Right lobe of liver (tissue), 6 donors: Measurements from ENCODE around the gene GATAD1. TPM values are rescaled to one million over a fixed set of nuclear protein-coding genes. Genes with fewer than 3 reads are reported as not detected.
"Not testable (repeated sequence)": the region's sequence is repeated elsewhere in the genome, so short reads cannot be mapped to it uniquely, and the experiment has no call there.

ENCODE experiments used
- ATAC-seq, 4 donors: fragments of 200-7000 bp; cut with Tn5 transposase; one replicate each; pipeline ENCODE4 v1.9.1; 2020; ENCODE audit warnings: mild to moderate bottlenecking in 4 of 4, moderate library complexity in 4 of 4
- DNase-seq, 3 donors: peaks; one replicate each; pipeline ENCODE4 v3.0.0-alpha.2; 2020
- H3K27ac ChIP-seq, 3 donors: fragments of 200-600 bp; one replicate each; pipeline ENCODE4 v1.8.0; 2022
- H3K27me3 ChIP-seq, 2 donors: fragments of 200-600 bp; one replicate each; pipeline ENCODE4 v1.8.0; 2022
- H3K36me3 ChIP-seq, 4 donors: fragments of 200-600 bp; sonication (generic) in 1 of 4; one replicate each; pipeline versions ENCODE4 v1.5.1 to v1.8.0; 2017 to 2022; ENCODE audit warnings: control low read depth in 1 of 4
- H3K4me1 ChIP-seq, 4 donors: fragments of 200-600 bp; sonication (generic) in 1 of 4; one replicate each; pipeline versions ENCODE4 v1.5.1 to v1.8.0; 2017 to 2022; ENCODE audit warnings: control low read depth in 1 of 4
- H3K4me3 ChIP-seq, 3 donors: fragments of 200-600 bp; one replicate each; pipeline ENCODE4 v1.8.0; 2022
- H3K9me3 ChIP-seq, 4 donors: fragments of 200-600 bp; sonication (generic) in 1 of 4; one replicate each; pipeline versions ENCODE4 v1.5.1 to v1.8.0; 2017 to 2022; ENCODE audit warnings: control low read depth in 1 of 4
- POLR2A ChIP-seq: fragments of 450-650 bp; IDR thresholded peaks from one replicate; pipeline ENCODE4 v1.6.1; 2017; ENCODE audit warnings: antibody characterized with exemption, mild to moderate bottlenecking
- WGBS: methylation state at CpG from one replicate; pipeline ENCODE4 v1.1.6; 2018; ENCODE audit warnings: low coverage, low lambda C conversion rate; ENCODE audit not compliant: insufficient coverage; ENCODE audit errors: missing lambda C conversion rate; 5-methylcytosine and 5-hydroxymethylcytosine counted together
- intact Hi-C, 2 donors: fragments of 100-400 bp; cut with DNase I; formaldehyde crosslinking; loops; one replicate each; pipeline versions ENCODE4 v1.11.2 to v1.14.1; 2022
- total RNA-seq, 6 experiments: library from RNA; depleted of rRNA in 2 of 6; stranded (reverse); fragments of >200 nt in 2 of 6; fragmentation: NEBNext Ultra II Directional in 3 of 6; extraction: Animal tissue kit (Norgen Biotek cat#: 25700) in 3 of 6; gene quantifications; one replicate each; pipeline versions ENCODE4 v1.1.0 to v1.2.4, GENCODE V29; 2016 to 2023
- TF ChIP-seq, protein P1 (sequence below), 4 donors: fragments of 200-600 bp in 3 of 4; fragments of 450-650 bp in 1 of 4; IDR thresholded peaks; one replicate each; pipeline versions ENCODE4 v1.5.1 to v1.8.0; 2016 to 2022; ENCODE audit warnings: antibody characterized with exemption in 4 of 4, mild to moderate bottlenecking in 2 of 4
- donor health status: DM: no; HTN: yes; CAD: no.
- donor health status: DM: no; HTN: no; CAD: no.
- donor health status: DM: no; HTN: no; CAD: no.
- donor health status: DM: no; HTN: yes; CAD: no.
- donor health status: DM: no; HTN: yes; CAD: no.

The GATAD1 gene
- total RNA-seq, 6 experiments from 2014 or later = 11.5 to 16.8 (median 14.0) TPM

DNA sequence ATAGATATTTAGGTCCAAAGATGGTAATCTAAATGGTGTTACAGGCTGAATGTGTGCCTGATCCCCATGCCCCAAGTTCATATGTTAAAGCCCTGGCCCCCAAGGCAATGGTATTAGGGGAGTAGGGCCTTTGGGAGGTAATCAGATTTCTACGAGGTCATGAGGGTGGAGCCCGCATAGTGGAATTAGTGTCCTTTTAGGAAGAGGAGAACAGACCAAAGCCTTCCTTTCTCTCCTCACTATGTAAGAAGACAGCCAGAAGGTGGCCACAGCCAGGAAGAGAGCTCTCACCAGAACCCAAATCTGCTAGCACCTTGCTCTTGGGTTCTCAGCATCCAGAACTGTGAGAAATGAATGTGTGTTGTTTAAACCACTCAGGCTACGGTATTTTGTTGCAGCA, 15.3 kb downstream of the GATAD1 start:
- intact Hi-C loops = no loop called here
- H3K4me1 ChIP-seq = peaks cover 0 to 7% (median 0%) of the 10 kb centered on the region in 4 donors
- H3K4me3 ChIP-seq = no peak overlapping the region
- H3K27me3 ChIP-seq = no peaks in the 10 kb centered on the region
- H3K9me3 ChIP-seq = no peaks in the 10 kb centered on the region
- ATAC-seq (no peak), DNase-seq (no peak)
- WGBS = 93% methylated on average over 3 of the region's 3 CpGs
- H3K27ac ChIP-seq = no peak overlapping the region
- H3K36me3 ChIP-seq = peaks cover 0 to 8% (median 0%) of the 10 kb centered on the region in 4 donors
- TF ChIP-seq, protein P1, sequence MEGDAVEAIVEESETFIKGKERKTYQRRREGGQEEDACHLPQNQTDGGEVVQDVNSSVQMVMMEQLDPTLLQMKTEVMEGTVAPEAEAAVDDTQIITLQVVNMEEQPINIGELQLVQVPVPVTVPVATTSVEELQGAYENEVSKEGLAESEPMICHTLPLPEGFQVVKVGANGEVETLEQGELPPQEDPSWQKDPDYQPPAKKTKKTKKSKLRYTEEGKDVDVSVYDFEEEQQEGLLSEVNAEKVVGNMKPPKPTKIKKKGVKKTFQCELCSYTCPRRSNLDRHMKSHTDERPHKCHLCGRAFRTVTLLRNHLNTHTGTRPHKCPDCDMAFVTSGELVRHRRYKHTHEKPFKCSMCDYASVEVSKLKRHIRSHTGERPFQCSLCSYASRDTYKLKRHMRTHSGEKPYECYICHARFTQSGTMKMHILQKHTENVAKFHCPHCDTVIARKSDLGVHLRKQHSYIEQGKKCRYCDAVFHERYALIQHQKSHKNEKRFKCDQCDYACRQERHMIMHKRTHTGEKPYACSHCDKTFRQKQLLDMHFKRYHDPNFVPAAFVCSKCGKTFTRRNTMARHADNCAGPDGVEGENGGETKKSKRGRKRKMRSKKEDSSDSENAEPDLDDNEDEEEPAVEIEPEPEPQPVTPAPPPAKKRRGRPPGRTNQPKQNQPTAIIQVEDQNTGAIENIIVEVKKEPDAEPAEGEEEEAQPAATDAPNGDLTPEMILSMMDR (IDR thresholded peaks at IDR 0.05) = no peak
- TF ChIP-seq POLR2A = no peak

DNA sequence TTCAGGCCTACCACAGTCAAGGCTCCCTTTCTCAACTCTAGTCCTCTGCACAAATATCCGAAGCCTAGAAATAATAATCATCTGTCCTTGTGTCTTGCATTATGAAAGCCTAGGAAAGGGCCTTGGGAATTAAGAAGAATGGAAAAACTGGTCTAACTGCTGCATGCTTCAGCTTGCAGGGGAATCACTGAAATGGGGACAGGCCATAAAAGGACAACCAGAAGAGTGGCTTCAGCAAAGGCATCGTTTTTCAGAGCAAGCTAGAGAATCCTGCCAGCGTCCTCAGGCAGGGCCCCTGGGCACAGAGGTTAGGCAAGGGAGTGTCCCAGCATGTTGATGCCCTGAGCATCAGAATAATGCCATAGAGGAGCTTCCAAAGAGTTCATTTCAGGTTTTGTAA, 17.2 kb downstream of the GATAD1 start:
- DNase-seq = no peak
- no peaks in the 10 kb centered on the region for H3K9me3 ChIP-seq
- ATAC-seq = no peak
- peaks cover 0 to 3% (median 0%) of the 10 kb centered on the region in 4 donors for H3K36me3 ChIP-seq
- H3K27me3 ChIP-seq = no peaks in the 10 kb centered on the region
- intact Hi-C loops = no loop called here
- peaks cover 0 to 7% (median 0%) of the 10 kb centered on the region in 4 donors for H3K4me1 ChIP-seq
- TF ChIP-seq, protein P1 (IDR thresholded peaks at IDR 0.05) = no peak
- no peak for TF ChIP-seq POLR2A
- H3K4me3 ChIP-seq = no peak overlapping the region
- no peak overlapping the region for H3K27ac ChIP-seq
- WGBS = 90% methylated on average over 3 of the region's 3 CpGs

DNA sequence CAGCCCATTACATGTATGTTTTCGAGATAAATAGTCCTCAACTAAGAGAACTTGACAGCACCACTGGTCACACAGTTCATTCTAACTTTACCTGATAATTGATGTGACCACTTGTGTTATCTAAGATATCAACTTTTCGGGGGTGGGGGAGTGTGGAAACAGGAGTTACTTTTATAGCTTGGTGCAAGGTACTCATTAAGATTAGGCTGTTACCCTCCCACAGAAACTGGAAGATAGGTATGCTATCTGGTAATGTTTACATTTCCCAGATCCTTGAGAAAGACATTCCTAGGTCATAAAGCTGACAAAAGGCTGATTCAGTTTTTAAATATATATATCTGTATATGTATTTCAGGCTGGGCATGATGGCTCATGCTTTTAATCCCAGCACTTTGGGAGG, 19.4 kb downstream of the GATAD1 start:
- Histone ChIP-seq H3K9me3 (no peaks in the 10 kb centered on the region), H3K4me1 (peaks cover 0 to 2% (median 0%) of the 10 kb centered on the region in 4 donors), H3K36me3 (peaks cover 0 to 3% (median 0%) of the 10 kb centered on the region in 4 donors), H3K27ac (no peak overlapping the region), H3K27me3 (no peaks in the 10 kb centered on the region), H3K4me3 (no peak overlapping the region)
- intact Hi-C loops = no loop called here
- no peak for ATAC-seq
- TF ChIP-seq, protein P1 (IDR thresholded peaks at IDR 0.05) = no peak
- no peak for TF ChIP-seq POLR2A
- WGBS = 69% methylated on average over 2 of the region's 2 CpGs
- no peak for DNase-seq

DNA sequence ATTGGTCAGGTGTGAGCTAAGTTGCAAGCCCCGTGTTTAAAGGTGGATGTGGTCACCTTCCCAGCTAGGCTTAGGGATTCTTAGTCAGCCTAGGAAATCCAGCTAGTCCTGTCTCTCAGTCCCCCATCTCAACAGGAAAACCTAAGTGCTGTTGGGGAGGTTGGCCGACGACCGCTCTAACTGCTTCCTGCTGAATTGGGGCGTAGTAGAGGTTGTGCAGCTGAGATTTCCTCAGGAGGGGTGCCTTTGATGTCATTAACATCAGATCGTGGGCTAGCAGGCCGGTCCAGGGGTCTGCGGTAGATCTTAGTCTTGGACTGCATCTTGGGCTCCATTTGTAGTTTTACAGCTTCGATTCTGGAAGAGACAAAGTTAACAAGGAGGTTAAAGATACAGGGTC, 21.3 kb downstream of the GATAD1 start:
- H3K4me3 ChIP-seq, H3K27me3 ChIP-seq, H3K4me1 ChIP-seq, H3K9me3 ChIP-seq, H3K27ac ChIP-seq, intact Hi-C loops, DNase-seq, ATAC-seq, H3K36me3 ChIP-seq: not testable (repeated sequence)
- 94% methylated on average over 8 of the region's 9 CpGs for WGBS

DNA sequence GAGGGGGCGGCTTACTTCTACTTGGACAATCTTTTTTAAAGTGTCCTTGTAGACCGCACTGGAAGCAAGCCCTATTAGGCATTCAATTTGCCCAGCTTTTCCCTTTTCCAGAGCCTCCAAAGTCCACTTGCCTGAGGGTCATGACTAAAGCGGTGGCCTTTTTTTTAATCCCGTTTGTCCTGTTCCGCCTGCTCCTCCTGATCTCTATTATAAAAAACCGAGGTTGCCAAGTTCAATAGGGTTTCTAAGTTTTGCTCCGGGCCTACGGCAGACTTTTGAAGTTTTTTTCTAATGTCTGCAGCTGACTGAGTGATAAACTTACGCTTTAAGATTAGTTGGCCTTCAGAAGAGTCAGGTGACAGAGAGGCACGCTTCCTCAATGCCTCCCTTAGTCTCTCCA, 26.7 kb downstream of the GATAD1 start:
- ATAC-seq, H3K27me3 ChIP-seq, H3K4me3 ChIP-seq, DNase-seq, H3K27ac ChIP-seq, H3K4me1 ChIP-seq, intact Hi-C loops, H3K36me3 ChIP-seq, H3K9me3 ChIP-seq: not testable (repeated sequence)
- WGBS = 86% methylated on average over 6 of the region's 10 CpGs

DNA sequence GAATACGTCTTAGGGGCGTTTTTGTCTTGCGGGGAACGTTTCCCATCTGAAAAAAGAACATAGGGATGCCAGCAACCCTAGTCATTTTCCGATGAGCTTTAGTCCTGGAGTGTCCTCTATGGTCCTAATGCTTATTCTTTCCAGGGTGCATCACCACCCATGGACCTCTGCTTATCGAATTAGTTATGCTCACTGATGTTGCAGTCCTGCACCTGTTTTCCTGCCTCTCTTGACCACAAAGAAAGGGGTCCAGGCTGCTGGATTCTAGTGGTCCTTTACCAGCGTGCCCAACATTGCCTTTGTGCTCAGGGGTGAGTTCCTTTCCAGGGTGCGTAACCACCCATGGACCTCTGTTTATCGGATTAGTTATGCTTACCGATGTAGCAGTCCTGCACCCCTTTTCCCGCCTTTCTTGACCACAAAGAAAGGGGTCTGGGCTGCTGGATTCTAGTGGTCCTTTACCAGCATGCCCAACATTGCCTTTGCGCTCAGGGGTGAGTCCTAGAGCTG, 28.0 kb downstream of the GATAD1 start:
- DNase-seq, H3K4me1 ChIP-seq, ATAC-seq, H3K27ac ChIP-seq, H3K36me3 ChIP-seq, H3K27me3 ChIP-seq, intact Hi-C loops, H3K4me3 ChIP-seq, H3K9me3 ChIP-seq: not testable (repeated sequence)
- WGBS = 83% methylated on average over 10 of the region's 12 CpGs

DNA sequence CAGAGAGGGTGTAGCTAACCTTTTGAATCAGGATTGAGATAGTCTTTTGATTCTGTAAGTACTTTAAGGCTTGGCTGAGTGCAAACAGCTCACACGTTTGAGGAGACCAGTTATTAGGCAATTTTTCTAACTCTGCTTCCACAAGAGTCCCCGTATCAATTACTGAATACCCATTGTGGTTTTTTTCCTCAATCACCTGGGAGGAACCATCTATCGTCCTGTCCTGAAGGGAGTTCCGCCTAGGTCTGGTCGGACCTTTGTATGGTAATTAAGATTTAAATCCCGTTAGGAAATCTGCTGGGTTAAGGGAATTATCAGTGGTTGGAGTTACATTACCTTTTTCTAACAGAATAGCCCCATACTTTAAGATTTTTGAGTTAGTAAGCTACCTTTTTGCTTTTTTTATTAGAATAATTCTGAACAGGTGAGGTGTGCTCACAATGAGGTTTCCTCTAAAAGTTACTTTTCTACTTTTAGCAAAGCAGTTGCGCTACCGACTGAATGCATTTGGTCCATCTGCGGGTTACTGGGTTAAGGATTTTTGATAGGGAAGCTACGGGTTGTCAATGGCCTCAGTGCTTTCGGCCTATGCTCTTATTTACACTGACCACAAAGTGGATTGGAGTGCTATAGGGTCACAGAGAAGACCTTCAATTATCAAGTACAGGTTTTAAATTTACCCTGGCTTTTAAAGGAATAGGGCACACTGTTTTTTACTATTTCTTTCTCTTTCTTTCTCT, 28.7 kb downstream of the GATAD1 start:
- DNase-seq, H3K27ac ChIP-seq, H3K36me3 ChIP-seq, intact Hi-C loops, H3K27me3 ChIP-seq, H3K4me3 ChIP-seq, H3K4me1 ChIP-seq, ATAC-seq, H3K9me3 ChIP-seq: not testable (repeated sequence)
- WGBS = 94% methylated on average over 11 of the region's 11 CpGs

DNA sequence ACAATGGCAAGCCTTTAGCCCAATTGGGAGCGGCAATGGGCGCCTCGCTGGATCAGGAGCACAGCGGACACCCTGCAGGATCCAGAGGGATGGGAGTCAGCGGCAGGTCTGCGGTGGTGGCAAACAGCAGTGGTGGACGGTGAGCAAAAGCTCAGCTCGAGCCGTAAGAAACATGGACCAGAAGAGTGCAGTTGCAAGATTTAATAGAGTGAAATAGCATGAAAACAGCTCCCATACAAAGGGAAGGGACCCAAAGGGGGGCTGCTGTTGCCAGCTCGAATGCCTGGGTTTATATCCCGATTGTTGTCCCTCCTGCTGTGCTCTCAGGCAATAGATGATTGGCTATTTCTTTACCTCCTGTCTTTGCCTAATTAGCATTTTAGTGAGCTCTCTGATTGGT, 30.4 kb downstream of the GATAD1 start, which contains the start of gene ERVW-1:
Gene ERVW-1 (minus strand): TSS at position 266 of the 400 bp plus-strand sequence. CDS start 7,565 bp downstream, outside the sequence.
- H3K4me1 ChIP-seq, H3K9me3 ChIP-seq, DNase-seq, intact Hi-C loops, H3K4me3 ChIP-seq, ATAC-seq, H3K36me3 ChIP-seq, H3K27ac ChIP-seq, H3K27me3 ChIP-seq: not testable (repeated sequence)
- WGBS = 83% methylated on average over 3 of the region's 11 CpGs
